Ectodermal cell (in vitro differentiated cells): ENCODE measurements around the gene OR8K1.

ENCODE experiments used
- H3K27ac ChIP-seq: 2 replicates; pipeline ENCODE4 v1.7.0; 2013; ENCODE audit warnings: mild to moderate bottlenecking, low read depth, low read length; ENCODE audit not compliant: insufficient read depth, poor library complexity, severe bottlenecking
- H3K27me3 ChIP-seq: 2 replicates; pipeline ENCODE4 v1.7.0; 2013; ENCODE audit warnings: mild to moderate bottlenecking, low read length; ENCODE audit not compliant: insufficient read depth, control insufficient read depth, poor library complexity, severe bottlenecking
- H3K36me3 ChIP-seq: one replicate; pipeline ENCODE4 v1.7.0; 2013; ENCODE audit warnings: low read length; ENCODE audit not compliant: control insufficient read depth, insufficient read depth
- H3K4me1 ChIP-seq: one replicate; pipeline ENCODE4 v1.7.0; 2013; ENCODE audit warnings: low read length; ENCODE audit not compliant: control insufficient read depth, insufficient read depth
- H3K4me3 ChIP-seq: 2 replicates; pipeline ENCODE4 v1.7.0; 2013; ENCODE audit warnings: low read depth, low read length, control low read depth; ENCODE audit not compliant: insufficient read depth
- H3K9me3 ChIP-seq: 2 replicates; pipeline ENCODE4 v1.7.0; 2013; ENCODE audit warnings: mild to moderate bottlenecking, low read length, moderate library complexity; ENCODE audit not compliant: control insufficient read depth
- WGBS, 2 experiments: methylation state at CpG; one replicate each; pipeline ENCODE4 v1.1.7; 2013; ENCODE audit warnings: missing lambda C conversion rate in 2 of 2; 5-methylcytosine and 5-hydroxymethylcytosine counted together

Gene OR8K1

GRCh38 chr11:56394381-56394780 is 48.5 kb downstream of the OR8K1 start:
- Histone ChIP-seq H3K27ac (no peak overlapping the region), H3K36me3 (no peaks in the 10 kb centered on the region), H3K4me1 (no peaks in the 10 kb centered on the region), H3K9me3 (no peaks in the 10 kb centered on the region), H3K27me3 (no peaks in the 10 kb centered on the region), H3K4me3 (no peak overlapping the region)
- 93 to 96% methylated on average over 3 of the region's 3 CpGs for WGBS, 2 experiments

GRCh38 chr11:56396047-56396446 is 50.2 kb downstream of the OR8K1 start:
- 62 to 83% methylated on average over 2 of the region's 3 CpGs for WGBS, 2 experiments
- Histone ChIP-seq H3K4me1 (no peaks in the 10 kb centered on the region), H3K27ac (no peak overlapping the region), H3K27me3 (no peaks in the 10 kb centered on the region), H3K4me3 (no peak overlapping the region), H3K9me3 (no peaks in the 10 kb centered on the region), H3K36me3 (no peaks in the 10 kb centered on the region)
